SK-N-MC (cell line): ENCODE results near the gene SBSN.

Experiments
- DNase-seq: peaks from one replicate; pipeline ENCODE4 v3.0.0-alpha.2; 2011; ENCODE audit warnings: low read depth, low spot score
- H3K27ac ChIP-seq: fragments of 200-600 bp; sonication (generic); 2 replicates; pipeline ENCODE4 v1.5.1; 2016; ENCODE audit warnings: mixed run types
- H3K36me3 ChIP-seq: fragments of 200-600 bp; sonication (generic); 2 replicates; pipeline ENCODE4 v1.6.1; 2017; ENCODE audit warnings: antibody characterized with exemption, low read length, mixed read lengths; ENCODE audit not compliant: insufficient read depth
- H3K4me3 ChIP-seq: fragments of 200-600 bp; sonication (generic); 2 replicates; pipeline ENCODE4 v1.5.1; 2016
- H3K9ac ChIP-seq: fragments of 200-600 bp; sonication (generic); 2 replicates; pipeline ENCODE4 v1.8.0; 2017; ENCODE audit warnings: mixed run types, mixed read lengths; ENCODE audit not compliant: insufficient read length
- H3K9me3 ChIP-seq: fragments of 200-600 bp; sonication (generic); 2 replicates; pipeline ENCODE4 v1.6.1; 2017; ENCODE audit warnings: low read depth, mild to moderate bottlenecking, antibody characterized with exemption, low read length, moderate library complexity, mixed read lengths
- EZH2 ChIP-seq: fragments of 200-600 bp; sonication (generic); IDR thresholded peaks from one replicate; pipeline ENCODE4 v1.6.1; 2017; ENCODE audit warnings: antibody characterized with exemption
- FOXP2 ChIP-seq: optimal IDR thresholded peaks from 2 replicates; pipeline ENCODE3; 2011; ENCODE audit warnings: mild to moderate bottlenecking, moderate library complexity; ENCODE audit not compliant: insufficient read depth; ENCODE audit errors: extremely low read length, control extremely low read depth
- POLR2AphosphoS5 ChIP-seq: IDR thresholded peaks from 2 replicates; pipeline ENCODE4 v1.6.1; 2012; ENCODE audit warnings: mild to moderate bottlenecking, low read depth, low read length, borderline replicate concordance

The SBSN gene

DNA sequence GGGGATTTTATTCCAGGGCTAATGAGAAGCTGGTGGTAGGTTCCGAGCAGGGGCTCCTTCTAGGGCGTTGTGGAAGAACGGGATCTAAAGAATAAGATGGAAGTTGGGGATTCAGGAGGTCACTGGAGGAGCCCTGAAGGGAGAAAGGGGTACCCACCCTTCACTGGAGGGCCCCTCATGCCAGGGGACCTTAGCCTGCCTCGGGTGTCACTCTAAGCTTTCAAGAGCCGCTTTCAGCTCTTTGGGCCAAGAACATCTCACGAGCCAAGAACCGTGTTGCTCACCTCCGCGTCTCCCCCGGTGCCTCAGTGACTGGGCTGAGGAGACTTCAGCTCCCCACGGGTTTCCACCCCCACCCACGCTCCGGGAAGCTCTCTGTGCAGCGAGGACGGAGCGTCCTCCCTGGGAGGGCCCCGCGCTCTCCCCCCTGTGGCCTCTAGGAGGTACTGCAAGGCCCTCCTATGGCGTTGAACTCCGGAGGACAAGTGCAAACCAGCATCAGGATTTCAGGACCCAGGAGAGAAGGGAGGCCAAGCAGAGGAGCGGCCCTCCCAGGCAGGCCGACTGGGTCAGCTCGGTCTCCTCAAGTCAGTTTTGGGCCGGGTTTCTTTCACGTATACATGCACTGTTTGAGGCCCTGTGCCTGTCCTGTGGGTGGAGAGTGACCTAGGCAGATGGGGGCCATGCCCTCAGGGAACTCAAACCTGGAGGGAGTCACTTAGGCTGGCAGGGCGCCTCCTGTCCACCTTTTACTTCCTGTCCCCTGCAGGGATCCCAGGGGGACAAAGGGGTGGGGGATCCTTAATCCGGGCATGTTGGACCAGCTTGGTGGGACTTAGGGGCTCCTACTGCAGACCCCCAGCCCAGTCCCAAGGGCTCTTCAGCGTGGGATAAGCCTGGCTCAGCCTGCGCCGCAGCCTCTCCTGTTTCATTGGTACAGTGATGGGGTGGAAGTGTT lies 32.7 kb downstream of the SBSN start:
- Histone ChIP-seq H3K4me3 (no peak overlapping the region), H3K27ac (no peak overlapping the region), H3K9ac (no peak overlapping the region), H3K9me3 (no peaks in the 10 kb centered on the region), H3K36me3 (no peaks in the 10 kb centered on the region)
- no peak for TF ChIP-seq FOXP2
- TF ChIP-seq POLR2AphosphoS5, result no peak
- TF ChIP-seq EZH2, result no peak
- no peak for DNase-seq

- no peak overlapping the region for H3K4me3 ChIP-seq
- no peak overlapping the region for H3K9ac ChIP-seq
- no peaks in the 10 kb centered on the region for H3K9me3 ChIP-seq
- H3K27ac ChIP-seq, result no peak overlapping the region
- no peak for DNase-seq
- TF ChIP-seq FOXP2 (no peak), POLR2AphosphoS5 (no peak), EZH2 (no peak)
- no peaks in the 10 kb centered on the region for H3K36me3 ChIP-seq
These were observed 34.1 kb downstream of the SBSN start for GRCh38 chr19:35493971-35494370.

GRCh38 chr19:35491836-35492360 lies 36.2 kb downstream of the SBSN start:
- H3K36me3 ChIP-seq, result no peaks in the 10 kb centered on the region
- H3K9ac ChIP-seq, result no peak overlapping the region
- no peak overlapping the region for H3K4me3 ChIP-seq
- no peaks in the 10 kb centered on the region for H3K9me3 ChIP-seq
- no peak overlapping the region for H3K27ac ChIP-seq
- TF ChIP-seq EZH2 (no peak), POLR2AphosphoS5 (no peak), FOXP2 (no peak)
- DNase-seq, result no peak

- H3K9ac ChIP-seq, result no peak within 1 kb of the TSS
- no peak for DNase-seq
- no peaks in the 10 kb centered on the region for H3K9me3 ChIP-seq
- TF ChIP-seq EZH2 (no peak), FOXP2 (no peak), POLR2AphosphoS5 (no peak)
- H3K27ac ChIP-seq, result no peak within 1 kb of the TSS
- H3K36me3 ChIP-seq, result no peaks in the 10 kb centered on the region
- H3K4me3 ChIP-seq, result no peak within 1 kb of the TSS
These were observed 37.7 kb downstream of the SBSN start, which contains the start of gene KRTDAP for GRCh38 chr19:35490364-35490763. Gene KRTDAP, minus strand, starts transcription at chr19:35490464. Its CDS starts 22 bp downstream, at chr19:35490442.

GRCh38 chr19:35488677-35489076 lies 39.4 kb downstream of the SBSN start:
- no peak for DNase-seq
- Histone ChIP-seq H3K4me3 (no peak overlapping the region), H3K9ac (no peak overlapping the region), H3K36me3 (no peaks in the 10 kb centered on the region), H3K9me3 (no peaks in the 10 kb centered on the region), H3K27ac (no peak overlapping the region)
- TF ChIP-seq EZH2 (no peak), POLR2AphosphoS5 (no peak), FOXP2 (no peak)

DNA sequence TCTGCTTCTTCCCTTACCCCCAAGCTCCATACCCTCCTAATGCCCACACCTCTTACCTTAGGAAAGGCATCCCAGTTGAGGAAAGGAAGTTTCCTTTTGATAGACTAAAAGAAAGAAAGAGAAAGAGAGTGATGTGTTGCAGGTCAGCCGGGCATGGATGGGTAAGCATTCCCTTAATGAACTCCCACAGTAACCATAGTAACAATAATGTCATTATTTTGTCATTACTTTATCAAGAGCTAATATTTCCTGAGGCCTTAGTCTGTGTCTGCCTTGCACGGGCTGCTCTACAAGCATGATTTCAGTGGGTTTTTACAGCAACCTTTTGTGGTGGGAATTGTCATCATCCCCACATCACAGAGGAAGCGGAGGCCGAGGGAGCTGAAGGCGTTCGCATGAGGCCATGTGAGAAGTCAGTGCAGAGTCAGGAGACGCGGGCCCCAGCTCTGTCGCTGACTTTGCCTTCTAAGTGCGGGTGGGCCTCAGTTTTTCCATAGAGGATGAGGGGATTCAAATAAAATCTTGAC lies 40.4 kb downstream of the SBSN start:
- TF ChIP-seq POLR2AphosphoS5, result no peak
- no peak for TF ChIP-seq FOXP2
- no peak for TF ChIP-seq EZH2
- Histone ChIP-seq H3K27ac (no peak overlapping the region), H3K36me3 (no peaks in the 10 kb centered on the region), H3K9ac (no peak overlapping the region), H3K4me3 (no peak overlapping the region), H3K9me3 (no peaks in the 10 kb centered on the region)
- DNase-seq, result no peak

GRCh38 chr19:35486268-35486708 lies 41.8 kb downstream of the SBSN start:
- TF ChIP-seq EZH2 (no peak), FOXP2 (no peak), POLR2AphosphoS5 (no peak)
- Histone ChIP-seq H3K9ac (no peak overlapping the region), H3K9me3 (no peaks in the 10 kb centered on the region), H3K4me3 (no peak overlapping the region), H3K27ac (no peak overlapping the region), H3K36me3 (no peaks in the 10 kb centered on the region)
- DNase-seq, result no peak
